Stimulated activated CD4-positive, alpha-beta T cell treated with anti-CD3 and anti-CD28 coated beads, TNF-alpha, amount 100 ng/mL, for 4 hours (primary cell): ENCODE data around the gene TSPO.

ENCODE experiments used
- DNase-seq, 3 experiments: peaks; one replicate each; pipeline ENCODE4 v3.0.0-alpha.2; 2020; ENCODE audit warnings: low read depth in 3 of 3

Gene TSPO

DNA sequence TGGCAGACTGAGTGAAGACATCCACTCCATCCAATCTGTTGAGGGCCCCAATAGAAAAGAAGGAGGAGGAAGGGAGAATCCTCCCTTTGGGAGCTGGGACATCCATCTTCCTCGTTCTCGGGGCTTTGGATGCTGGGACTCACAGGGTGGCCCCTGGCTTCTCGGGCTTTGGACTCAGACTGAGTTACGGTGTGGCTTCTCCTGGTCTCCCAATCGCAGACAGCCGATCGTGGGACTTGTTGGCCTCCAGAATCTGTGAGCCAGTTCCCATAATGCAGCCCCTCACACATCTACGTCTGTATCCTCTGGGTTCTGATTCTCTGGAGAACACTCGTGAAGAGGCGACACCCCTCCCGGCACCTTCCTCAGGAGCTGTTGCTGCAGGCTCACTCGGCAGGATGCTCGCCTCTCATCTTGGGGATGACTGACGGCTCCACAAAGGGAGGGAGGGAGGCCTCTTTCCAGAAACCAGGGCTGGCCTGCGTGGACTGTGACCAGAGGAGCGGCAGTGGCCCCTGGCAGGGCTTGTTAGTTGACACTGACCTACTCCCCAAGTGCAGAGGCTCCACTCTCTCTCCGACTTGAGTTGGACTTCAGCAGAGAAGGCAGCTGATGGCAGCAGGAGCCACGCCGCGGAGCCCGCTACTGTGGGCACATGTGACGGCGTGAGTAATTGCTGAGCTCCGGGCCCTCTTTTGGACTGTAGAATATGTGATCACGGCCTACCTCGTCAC, 50.3 kb downstream of the TSPO start:
- DNase-seq, result no peak

DNA sequence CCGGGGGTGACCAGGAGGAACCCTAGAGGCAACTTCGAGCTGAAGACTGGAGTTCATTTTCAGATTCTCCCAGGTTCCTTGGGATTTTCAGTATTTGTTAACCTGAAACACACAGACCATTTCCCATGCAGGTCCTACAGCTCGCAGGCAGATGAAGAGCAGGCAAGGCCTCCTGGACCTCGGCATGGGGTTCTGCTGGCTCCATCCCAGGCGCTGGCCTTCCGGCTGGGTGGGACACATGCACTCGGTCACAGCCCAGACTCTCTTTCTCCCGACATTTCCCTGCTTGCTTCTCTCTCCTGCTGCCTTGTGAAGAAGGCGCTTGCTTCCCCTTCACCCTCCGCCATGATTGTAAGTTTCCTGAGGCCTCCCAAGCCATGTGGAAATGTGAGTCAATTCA, 51.0 kb downstream of the TSPO start:
- DNase-seq, result no peak

DNA sequence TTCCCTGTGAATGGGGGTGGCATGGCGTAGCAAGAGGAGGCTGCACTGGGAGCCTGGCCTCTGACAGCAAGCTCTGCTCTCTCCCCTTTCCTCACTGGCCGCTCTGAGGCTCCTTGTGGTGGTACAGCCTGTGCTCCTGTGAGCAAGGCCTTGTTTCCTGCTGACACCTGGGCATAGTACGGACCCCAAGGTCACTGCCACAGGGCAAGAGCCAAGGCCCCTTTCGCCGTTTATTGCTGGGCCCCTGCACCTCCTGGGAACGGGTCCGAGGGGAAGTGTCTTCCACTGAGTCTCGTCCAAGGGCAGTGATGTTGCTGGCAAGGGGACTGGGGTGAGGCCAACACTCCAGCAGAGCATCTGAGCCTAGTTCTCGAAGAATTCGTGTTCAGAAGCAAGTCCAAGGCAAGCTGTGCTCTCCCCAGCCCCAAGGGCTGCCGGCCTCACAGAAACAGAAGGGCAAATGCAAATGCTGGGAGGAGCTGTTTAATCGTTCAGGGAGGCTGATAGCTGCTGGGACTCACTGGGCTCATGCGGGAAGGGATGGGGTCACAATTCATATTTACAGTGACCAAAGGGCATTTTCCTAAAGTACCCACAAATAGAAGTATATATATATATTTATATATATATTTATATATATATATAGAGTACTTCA, 51.5 kb downstream of the TSPO start:
- DNase-seq, result no peak

DNA sequence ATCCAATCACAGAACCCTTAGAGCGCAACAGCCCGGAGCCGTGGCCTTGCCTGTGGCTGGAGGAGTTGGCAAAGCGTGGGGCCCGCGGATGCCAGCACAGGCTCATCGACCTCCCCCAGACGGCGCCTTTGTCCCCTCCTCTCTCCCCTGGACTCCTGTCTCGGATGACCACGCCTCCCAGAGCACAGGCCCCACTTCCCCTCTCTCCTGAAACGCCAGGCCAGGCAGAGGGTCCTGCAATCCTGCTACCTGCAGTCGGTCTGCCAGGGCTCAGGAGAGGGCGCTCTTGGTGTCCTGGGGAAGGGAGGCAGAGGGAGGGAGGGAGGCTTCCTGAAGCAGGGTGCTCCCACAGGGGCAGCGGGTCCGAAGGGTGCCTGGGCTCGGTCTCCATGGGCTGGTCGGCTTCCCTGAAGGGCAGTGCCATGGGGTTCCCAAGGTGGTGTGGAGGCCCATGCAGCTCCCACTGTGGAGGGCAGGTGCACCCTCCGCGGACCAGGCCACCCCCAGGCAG, 52.2 kb downstream of the TSPO start:
- no peak for DNase-seq

DNA sequence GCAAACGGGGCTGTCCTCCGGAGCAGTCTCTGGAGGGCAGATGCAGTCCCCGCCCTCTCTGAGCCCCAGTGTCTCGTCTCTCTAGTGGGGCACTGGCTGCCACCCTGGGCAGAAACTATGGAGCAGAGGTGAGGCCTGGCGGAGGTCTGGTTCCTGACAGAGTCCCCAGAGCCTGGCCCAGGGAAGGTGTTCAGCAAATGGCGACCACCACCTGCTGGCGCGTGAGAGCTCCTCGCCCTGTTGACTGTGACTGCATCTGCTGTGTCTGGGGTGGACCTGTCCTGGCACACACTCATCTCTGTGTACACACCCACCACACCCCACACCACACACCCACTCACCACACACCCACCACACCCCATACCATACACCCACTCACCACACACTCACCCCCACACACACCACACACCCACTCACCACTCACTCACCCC, 53.9 kb downstream of the TSPO start:
- DNase-seq, result no peak

DNA sequence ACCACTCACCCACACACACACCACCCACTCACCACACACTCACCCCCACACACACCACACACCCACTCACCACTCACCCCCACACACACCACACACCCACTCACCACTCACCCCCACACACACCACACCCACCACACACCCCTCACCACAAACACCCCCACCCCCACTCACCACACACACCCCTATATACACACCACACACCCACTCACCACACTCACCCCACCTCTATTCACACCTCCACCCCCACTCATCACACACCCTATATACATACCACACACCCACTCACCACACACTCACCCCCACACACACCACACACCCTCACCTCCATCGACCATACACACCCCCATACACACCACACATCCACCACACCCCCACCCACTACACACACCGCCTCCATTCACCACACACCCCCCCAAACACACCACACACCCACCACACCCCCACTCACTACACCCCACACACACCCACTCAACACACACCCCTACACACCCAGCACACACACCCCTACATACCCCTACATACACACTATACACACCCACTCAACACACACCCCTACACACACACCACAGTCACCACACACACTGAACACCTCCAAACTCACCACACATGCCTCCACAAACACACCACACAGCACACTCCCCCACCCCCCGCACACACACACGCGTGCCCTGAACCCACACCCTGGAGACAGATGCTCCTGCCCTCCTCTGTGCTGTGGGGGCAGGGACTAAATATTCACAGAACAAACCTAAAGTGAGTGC, 54.6 kb downstream of the TSPO start:
- peak in 1 of 3 experiments; percentile 12 for DNase-seq

DNA sequence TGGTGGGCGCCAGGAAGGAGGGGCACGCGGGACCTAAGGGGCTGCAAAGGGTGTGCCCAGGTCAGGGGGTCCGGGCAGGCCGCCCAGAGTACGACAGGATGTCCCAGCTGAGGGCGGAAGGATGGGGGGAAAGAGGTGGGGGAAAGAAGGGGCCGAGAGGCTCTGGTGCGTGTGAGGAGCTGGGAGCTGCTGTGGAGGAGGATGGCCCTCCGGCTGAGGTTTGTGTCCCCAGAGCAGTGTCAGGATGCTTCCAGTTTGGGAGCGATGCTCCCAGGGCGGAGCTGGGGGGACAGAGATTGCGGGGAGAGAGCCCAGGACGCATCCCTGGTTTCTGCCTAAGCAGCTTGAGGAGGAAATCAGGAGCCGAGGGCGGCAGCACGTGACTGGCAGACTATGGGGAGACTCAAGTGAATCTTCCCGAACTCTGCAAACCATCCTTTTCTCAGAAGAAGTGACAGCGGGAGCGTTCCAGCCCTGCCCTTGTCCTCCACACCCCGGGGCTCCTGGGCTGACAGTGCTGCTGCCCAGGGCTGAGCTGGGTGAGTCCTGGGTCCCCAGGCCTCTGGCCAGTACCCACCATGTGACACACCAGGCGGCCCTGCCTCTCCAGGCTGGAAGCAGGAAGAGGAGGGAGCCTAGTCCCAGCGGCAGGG, 55.3 kb downstream of the TSPO start:
- DNase-seq, result no peak

DNA sequence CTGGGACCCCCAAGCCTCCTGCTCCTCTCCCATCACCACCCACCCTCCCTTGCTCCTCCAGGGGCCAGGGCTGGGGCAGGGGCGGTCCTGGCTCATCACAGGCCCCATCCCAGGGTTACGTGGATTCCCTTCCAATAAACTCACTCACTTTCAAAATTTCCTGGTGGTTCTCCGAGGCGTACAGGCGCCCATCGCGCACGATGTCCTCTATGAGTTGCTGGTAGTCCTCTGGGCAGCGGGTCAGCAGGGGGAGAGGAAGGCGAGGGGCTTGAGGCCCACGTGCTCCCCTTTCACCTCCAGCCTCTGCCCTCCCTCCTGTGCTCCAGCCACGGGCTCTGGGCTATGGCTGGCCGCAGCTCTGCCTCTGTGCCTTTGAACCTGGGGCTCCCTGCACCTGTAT, 56.0 kb downstream of the TSPO start:
- no peak for DNase-seq

DNA sequence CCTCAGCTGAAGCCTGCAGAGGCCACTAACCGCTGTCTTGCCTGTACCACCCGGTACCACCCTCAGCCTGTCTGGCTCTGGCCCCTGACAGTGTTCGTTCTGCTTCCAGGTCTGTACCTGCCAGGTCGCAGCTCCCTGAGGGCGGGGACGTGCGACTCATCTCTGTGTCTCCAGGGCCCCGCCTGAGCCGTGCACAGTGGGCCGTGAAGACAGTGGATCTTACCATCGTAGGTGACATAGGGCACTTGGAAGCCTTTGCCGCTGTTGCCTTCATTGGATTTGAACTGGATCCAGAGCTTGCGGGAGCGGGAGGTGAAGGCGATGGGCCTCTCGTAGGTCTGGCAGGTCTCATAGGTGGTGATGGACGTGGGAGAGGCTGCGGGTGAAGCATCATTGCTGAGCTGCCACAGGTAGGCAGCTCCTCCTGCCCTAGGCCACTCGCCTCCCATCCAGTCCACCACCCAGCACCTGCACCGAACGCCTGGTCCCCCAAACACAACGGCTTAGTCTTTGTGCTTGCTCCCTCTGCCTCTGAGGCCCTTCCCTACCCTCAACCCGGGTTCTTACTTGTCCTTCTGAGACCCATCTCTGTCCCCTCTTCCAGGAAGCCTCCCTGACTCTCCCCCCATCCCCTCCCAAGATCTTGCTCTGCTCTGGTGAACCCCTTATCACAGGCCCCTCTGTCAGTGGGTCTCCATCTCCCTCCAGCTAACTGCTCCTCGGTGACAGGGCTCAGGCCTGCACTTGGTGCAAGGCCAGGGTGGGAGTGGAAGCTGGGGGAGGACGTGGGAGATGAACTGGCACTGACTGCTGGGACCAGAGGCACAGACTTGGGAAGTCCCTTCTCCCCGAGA, 56.7 kb downstream of the TSPO start:
- no peak for DNase-seq

DNA sequence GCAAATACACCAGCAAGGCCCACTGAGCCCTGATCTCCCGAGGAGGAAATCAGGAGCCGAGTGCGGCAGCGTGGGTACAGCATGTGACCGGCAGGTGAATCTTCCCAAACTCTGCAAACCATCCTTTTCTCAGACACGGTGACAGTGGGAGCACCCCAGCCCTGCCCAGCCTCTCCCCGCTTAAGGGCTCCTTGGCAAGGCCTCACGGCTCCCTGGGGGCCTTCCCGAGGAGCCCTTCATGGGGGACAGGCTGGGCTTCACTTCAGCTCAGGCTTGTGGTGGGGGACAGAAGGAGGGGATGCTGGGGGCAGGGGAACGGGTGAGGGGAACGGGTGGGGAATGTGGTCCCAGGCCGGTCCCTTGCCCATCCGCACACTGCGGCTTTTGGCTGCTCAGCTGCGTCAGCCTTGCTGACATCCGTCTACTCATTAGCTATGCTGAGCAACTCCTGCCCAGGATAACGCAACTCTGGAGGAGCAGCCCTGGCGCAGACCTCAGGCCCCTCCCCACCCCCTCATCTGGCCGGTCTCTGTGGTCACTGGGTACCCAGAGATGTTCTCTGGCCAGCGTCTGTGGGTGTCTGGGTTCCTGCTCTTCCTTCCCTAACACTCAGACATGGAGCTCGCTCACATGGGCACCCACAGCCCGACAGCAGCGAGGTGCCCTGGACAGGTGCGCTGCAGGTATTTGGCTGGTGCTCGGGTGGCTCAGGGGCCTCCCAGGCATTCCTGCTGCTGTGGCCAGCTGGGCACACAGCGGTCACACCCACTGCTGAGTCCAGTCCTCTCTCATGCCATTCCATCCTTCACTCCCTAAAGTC, 57.6 kb downstream of the TSPO start:
- no peak for DNase-seq

DNA sequence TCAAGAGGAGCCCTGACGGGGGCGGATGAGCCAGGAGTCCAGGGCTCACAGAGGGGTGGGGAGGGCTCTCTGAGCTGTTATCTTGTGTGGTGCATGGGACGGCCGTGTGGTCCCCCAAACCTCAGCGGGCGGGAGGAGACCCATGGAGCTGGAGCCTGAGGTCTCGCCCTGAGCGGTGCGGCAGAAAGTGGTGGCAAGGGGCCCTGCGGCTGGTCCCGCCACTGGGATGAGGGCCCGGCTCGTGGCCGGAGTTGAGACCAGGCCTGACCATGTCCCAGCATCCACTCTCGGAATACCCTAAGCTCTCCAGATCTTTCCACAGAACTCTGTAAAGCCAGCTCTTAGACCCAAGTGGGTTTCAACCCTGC, 58.1 kb downstream of the TSPO start:
- no peak for DNase-seq

DNA sequence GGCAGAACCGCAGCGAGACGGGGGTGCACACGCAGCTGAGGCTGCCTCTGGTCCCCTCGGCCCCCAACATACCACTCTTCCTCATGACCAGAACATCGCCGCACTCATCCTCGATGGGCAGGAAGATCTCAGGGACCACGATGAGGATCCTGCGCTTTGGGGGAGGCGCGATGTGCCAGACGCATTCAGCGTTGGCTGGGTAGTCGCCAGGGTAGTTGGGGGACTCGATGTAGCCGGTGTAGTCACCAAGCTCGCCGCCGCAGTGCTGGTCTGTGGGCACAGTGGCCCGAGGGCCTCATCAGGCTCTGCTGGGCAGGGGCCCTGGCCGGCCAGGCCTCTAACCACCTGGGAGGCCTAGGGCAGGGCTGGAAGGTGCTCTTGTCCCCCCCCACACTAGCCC, 58.6 kb downstream of the TSPO start:
- no peak for DNase-seq

DNA sequence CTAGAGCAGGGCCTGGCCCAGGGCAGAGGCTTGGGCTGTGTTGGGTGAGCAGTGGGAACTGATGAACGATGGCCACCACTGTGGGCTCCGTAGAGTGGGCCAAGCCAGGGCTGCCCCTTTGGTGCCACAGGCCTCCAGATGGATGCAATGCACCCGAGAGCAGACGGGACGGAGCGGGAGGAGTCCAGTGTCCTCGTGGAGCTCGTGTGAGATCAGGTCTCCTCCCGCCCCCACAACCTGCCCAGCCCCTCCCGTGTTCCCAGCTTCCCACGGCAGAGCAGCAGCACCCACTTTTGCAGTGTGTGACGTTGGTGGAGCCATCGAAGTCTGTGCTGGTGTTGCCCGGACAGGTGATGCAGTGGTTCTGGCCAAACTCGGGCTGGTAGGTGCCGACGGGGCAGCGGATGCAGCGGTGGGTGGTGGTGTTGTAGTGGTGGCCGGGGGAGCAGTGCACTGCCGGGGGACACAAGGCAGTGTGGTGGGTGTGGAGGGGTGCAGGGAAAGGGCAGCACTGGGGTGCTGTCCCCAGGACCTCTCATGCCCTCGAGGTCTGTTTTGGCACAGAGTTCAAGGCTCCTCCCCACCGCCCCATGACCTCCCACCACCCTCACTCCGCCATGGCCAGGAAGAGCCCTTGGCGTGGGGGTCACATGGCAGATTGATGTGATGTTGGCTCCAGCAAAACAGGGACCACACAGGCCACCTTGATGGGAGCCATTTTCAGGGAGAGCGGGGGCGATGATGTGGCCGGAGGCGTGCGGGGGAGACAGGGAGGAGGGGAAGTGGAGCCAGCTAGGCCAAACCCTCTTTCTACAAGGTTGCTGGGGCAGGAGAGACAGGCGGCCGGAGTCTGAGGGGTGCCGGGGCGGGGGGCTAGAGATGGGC, 59.5 kb downstream of the TSPO start:
- DNase-seq, result no peak

DNA sequence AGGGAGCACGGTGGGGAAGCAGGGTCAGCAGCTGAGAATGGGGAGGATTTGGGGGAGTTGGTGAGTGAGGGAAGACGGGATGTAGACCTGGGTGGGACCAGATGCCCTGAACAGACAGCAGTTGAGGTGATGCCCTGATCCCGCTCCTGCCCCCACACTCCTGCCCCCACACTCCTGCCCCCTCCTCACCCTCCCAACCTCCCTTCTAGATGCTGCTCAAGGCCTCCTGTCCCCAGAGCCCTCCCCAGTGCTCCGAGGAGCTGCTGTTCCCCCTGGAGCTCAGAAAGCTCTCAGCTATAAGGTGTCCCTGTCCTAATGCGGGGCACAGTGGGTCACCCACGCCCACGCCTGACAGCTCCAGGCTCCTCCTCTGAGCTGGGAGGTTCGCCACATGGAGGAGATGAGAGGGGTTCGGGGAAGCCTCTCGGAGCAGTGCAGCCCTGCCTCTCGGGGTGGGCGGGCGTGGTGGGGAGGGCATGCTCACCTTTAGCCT, 60.6 kb downstream of the TSPO start:
- no peak for DNase-seq

DNA sequence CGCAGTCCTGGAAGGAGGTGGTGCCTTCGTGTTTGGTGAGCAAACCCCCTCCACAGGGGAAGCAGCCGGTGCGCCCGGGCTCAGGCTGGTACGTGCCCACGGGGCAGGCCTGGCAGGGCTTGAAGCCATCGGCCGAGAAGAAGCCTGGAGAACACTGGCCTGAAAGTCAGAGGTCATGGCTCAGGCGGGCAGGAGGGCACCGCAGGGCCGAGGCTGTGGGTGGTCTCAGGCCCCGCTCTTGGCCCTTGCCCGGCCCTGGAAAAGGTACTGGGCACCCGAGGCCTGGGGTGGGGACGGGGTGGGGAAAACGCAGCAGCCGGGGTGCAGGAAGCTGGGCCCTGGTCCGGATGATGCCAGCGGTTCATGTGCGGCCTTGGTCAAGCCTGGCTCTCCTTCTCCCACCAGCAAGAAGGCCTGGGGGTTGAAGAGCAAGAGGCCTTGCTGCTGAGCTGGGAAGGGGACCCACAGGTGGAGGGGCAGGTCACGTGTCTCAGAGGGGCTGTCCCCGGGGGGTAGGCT, 61.1 kb downstream of the TSPO start:
- DNase-seq, result no peak
